Left lung (tissue), 10 donors: ENCODE data around the gene MCF2L. TPM values are rescaled to one million over a fixed set of nuclear protein-coding genes. Genes with fewer than 3 reads are reported as not detected.

ENCODE experiments used
- ATAC-seq: fragments of 200-7000 bp; cut with Tn5 transposase; one replicate; pipeline ENCODE4 v1.9.1; 2020; ENCODE audit warnings: moderate library complexity
- DNase-seq, 4 donors: peaks; one replicate each; pipeline ENCODE4 v3.0.0-alpha.2; 2013 to 2020
- H3K27ac ChIP-seq, 2 donors: fragments of 200-600 bp; sonication (generic) in 1 of 2; one replicate each; pipeline versions ENCODE4 v1.5.0 to v1.8.0; 2020 to 2021
- H3K27me3 ChIP-seq, 2 donors: fragments of 200-600 bp; sonication (generic) in 1 of 2; one replicate each; pipeline versions ENCODE4 v1.5.0 to v1.8.0; 2020 to 2021
- H3K36me3 ChIP-seq, 2 donors: fragments of 200-600 bp; sonication (generic) in 1 of 2; one replicate each; pipeline versions ENCODE4 v1.5.0 to v1.8.0; 2020 to 2021
- H3K4me1 ChIP-seq, 2 donors: fragments of 200-600 bp; one replicate each; pipeline ENCODE4 v1.8.0; 2021
- H3K4me3 ChIP-seq, 2 donors: fragments of 200-600 bp; sonication (generic) in 1 of 2; one replicate each; pipeline versions ENCODE4 v1.5.0 to v1.8.0; 2020 to 2021; ENCODE audit warnings: mild to moderate bottlenecking in 1 of 2
- H3K9me3 ChIP-seq, 2 donors: fragments of 200-600 bp; sonication (generic) in 1 of 2; one replicate each; pipeline versions ENCODE4 v1.5.0 to v1.8.0; 2020 to 2021
- intact Hi-C, 2 donors: fragments of 100-400 bp; cut with DNase I; formaldehyde crosslinking; loops; one replicate each; pipeline versions ENCODE4 v1.11.2 to v1.14.2; 2022
- polyA plus RNA-seq, 6 donors: library from polyadenylated mRNA; unstranded; fragments of 120-200 nt; gene quantifications; one replicate each; pipeline ENCODE4 v1.2.1, GENCODE V29; 2013; ENCODE audit not compliant: insufficient read length in 6 of 6
- total RNA-seq, 2 donors: library from RNA; stranded (reverse); fragmentation: NEBNext Ultra II Directional; extraction: Animal tissue kit (Norgen Biotek cat#: 25700); gene quantifications; one replicate each; pipeline ENCODE4 v1.2.1, GENCODE V29; 2021
- TF ChIP-seq, protein P1 (sequence below), 2 donors: fragments of 200-600 bp; sonication (generic) in 1 of 2; IDR thresholded peaks; one replicate each; pipeline versions ENCODE4 v1.5.0 to v1.8.0; 2021; ENCODE audit warnings: antibody characterized with exemption in 2 of 2
- donor health status: DM: no; HTN: yes; CAD: no.
- donor health status: DM: no; HTN: no; CAD: no.

Gene MCF2L
- total and polyA plus RNA-seq, 8 donors = 22.2 to 39.5 (median 33.7) TPM

DNA sequence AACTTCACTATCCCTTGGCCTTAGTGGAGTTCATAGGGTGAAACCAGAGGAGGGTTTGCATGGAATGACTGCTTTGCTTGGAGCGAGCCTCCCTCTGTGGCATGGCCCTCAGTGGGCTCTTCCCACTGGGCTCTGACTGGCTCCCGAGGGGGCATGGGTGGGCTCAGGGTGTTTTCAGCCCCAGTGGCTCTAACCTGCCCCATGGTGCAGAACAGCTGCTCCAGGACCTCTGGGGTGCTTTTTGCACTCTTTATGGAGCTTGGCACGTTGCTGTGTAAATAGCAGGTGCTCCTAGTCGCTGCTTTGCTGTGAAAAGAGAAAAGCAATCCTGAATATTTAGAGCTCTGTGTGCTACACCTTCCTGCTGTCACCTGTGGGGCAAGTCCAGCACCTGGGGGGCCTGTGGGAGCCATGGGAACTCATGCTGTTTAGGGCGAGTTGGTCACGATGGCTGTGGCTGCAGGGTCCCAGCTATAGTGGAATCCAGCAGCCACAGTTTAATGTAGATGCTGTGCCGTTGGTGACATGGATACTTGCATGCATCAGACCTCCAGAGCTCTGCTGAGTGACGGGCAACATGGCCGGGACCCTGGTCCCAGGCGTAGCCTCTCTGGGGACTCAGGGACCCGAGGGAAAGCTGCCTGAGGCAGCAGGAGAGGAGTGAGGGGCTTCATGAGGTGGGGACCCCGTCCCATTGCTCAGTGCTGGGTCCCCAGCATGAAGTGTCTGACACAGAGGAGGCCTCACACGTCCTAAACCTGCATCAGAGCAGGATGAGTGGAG lies 14.3 kb upstream of the MCF2L start:
- TF ChIP-seq, protein P1, sequence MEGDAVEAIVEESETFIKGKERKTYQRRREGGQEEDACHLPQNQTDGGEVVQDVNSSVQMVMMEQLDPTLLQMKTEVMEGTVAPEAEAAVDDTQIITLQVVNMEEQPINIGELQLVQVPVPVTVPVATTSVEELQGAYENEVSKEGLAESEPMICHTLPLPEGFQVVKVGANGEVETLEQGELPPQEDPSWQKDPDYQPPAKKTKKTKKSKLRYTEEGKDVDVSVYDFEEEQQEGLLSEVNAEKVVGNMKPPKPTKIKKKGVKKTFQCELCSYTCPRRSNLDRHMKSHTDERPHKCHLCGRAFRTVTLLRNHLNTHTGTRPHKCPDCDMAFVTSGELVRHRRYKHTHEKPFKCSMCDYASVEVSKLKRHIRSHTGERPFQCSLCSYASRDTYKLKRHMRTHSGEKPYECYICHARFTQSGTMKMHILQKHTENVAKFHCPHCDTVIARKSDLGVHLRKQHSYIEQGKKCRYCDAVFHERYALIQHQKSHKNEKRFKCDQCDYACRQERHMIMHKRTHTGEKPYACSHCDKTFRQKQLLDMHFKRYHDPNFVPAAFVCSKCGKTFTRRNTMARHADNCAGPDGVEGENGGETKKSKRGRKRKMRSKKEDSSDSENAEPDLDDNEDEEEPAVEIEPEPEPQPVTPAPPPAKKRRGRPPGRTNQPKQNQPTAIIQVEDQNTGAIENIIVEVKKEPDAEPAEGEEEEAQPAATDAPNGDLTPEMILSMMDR (IDR thresholded peaks at IDR 0.05) = no peak
- Histone ChIP-seq H3K4me3 (no peak overlapping the region), H3K27ac (no peak overlapping the region), H3K9me3 (no peaks in the 10 kb centered on the region), H3K4me1 (no peaks in the 10 kb centered on the region), H3K27me3 (no peaks in the 10 kb centered on the region), H3K36me3 (no peaks in the 10 kb centered on the region)
- DNase-seq (no peak), ATAC-seq (no peak)
- intact Hi-C loops = no loop called here

DNA sequence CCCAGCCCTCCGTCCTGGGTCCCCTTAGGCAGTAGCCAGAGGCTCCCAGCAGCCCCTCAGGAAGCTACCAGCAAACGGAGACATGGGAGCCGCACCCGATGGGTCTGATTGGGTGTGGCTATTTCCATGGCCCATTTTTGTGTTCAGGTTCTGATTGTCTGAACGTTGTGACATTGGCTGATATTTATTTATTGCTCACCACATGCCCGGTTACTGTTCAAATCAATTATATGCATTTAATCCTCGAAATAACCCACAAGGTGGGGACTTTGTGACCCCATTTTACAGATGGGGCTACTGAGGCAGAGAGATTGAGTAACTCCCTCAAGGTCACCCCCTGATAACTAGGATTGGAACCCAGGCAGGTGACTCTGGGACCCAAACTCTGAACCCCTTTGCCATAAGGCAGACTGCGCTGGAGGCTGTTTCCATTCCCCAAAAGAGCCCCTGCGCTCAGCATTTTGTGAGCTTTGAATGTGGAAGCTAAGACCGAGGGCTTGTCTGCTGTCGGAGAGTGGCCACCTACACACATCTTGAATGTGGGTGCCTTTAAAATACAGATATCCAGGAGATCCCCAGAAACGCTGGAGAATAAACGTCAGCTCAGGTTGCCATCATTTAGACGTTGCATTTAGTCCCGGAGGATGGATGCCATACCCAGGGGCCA lies 13.6 kb upstream of the MCF2L start:
- TF ChIP-seq, protein P1 (IDR thresholded peaks at IDR 0.05) = no peak
- Histone ChIP-seq H3K27ac (no peak overlapping the region), H3K36me3 (no peaks in the 10 kb centered on the region), H3K4me3 (no peak overlapping the region), H3K4me1 (peaks cover 0 to under 1% of the 10 kb centered on the region in 2 donors), H3K27me3 (no peaks in the 10 kb centered on the region), H3K9me3 (no peaks in the 10 kb centered on the region)
- ATAC-seq = no peak
- DNase-seq = no peak
- intact Hi-C loops = no loop called here

DNA sequence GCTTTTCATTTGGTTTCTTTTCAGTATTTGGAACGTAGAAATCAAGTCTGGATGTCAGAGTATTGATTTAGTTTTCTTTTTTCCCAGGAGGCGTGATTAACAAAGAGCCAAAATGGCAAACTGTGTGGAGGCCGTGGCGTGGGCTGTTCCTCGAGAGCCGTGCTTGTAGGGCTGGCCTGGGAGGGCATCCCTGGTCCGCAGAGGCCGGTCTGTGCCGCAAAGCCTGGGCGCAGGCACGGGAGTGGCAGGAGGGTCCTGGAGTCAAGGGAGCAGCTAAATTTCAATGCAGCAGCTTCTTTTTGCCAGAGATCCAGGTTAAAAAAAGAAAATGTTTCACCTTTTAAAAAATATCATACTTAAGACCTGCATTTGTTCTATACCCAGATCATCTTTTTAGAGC lies 13.1 kb upstream of the MCF2L start:
- H3K27me3 ChIP-seq = no peaks in the 10 kb centered on the region
- H3K9me3 ChIP-seq = no peaks in the 10 kb centered on the region
- intact Hi-C loops = no loop called here
- no peak overlapping the region for H3K4me3 ChIP-seq
- TF ChIP-seq, protein P1 (IDR thresholded peaks at IDR 0.05) = no peak
- DNase-seq (no peak), ATAC-seq (no peak)
- H3K4me1 ChIP-seq = peaks cover 0 to 6% of the 10 kb centered on the region in 2 donors
- H3K36me3 ChIP-seq = no peaks in the 10 kb centered on the region
- no peak overlapping the region for H3K27ac ChIP-seq

DNA sequence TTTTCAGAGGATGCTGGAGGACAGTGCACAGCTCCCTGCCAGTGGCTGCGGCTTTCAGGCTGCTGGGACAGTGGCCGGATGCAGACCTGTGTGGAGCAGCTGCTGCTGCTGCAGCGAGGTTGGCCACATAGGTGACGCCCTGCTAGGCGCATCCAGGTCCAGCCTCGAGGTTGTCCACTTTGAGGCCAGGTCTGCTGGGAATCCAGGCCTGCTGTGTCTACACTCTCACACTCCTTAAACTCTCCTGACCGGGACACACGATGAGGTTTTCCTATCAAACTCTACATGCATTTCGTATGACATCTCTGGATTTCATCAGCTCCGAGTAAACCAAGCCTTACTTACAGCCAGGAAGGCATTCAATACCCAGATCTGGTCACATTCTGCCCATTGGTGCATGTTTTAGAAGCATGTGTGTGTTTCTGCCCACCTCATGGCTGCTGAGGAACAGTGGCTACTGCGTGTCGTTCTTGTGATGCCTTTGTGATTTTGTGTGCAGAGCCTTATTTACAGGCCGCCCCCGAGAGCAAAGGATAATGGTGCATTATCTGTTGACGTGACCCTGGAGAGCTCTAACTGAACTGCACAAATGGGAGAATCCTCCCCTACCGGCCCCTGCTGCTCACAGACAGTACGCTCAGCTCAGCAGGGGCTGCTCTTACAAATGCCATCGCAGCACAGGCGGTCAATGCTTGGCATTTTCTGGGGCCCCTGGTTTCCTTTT lies 12.3 kb upstream of the MCF2L start:
- no peak for ATAC-seq
- no peak for DNase-seq
- H3K27ac ChIP-seq = no peak overlapping the region
- no peaks in the 10 kb centered on the region for H3K36me3 ChIP-seq
- H3K27me3 ChIP-seq = no peaks in the 10 kb centered on the region
- TF ChIP-seq, protein P1 (IDR thresholded peaks at IDR 0.05) = no peak
- H3K9me3 ChIP-seq = no peaks in the 10 kb centered on the region
- intact Hi-C loops = no loop called here
- H3K4me1 ChIP-seq = peaks cover 0 to 6% of the 10 kb centered on the region in 2 donors
- no peak overlapping the region for H3K4me3 ChIP-seq

DNA sequence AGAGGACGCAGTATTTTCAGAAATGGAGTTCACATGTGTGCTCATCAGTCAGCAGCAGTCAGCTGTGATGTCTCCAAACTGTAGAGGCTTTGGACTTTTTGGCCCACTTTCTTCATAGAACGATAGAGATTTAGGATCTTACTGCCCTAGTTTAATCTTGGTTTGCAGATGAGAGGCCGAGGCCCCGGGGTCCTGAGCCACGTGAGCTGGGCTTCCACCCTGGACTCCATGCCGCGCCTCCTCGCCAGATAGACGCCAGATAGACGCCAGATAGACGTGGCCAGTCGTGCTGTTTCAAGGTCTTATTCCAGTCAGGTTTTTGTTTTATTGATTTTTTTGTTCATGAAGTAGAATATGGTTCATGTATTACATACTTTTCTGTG lies 11.7 kb upstream of the MCF2L start:
- no peak for DNase-seq
- TF ChIP-seq, protein P1 (IDR thresholded peaks at IDR 0.05) = no peak
- Histone ChIP-seq H3K4me3 (no peak overlapping the region), H3K36me3 (no peaks in the 10 kb centered on the region), H3K27ac (no peak overlapping the region), H3K9me3 (no peaks in the 10 kb centered on the region), H3K4me1 (peaks cover 0 to 6% of the 10 kb centered on the region in 2 donors), H3K27me3 (no peaks in the 10 kb centered on the region)
- ATAC-seq = no peak
- intact Hi-C loops = no loop called here
